H9 (cell line): ENCODE data around the gene MYBBP1A. TPM values are rescaled to one million over a fixed set of nuclear protein-coding genes. Genes with fewer than 3 reads are reported as not detected.

Experiments
- DNase-seq: peaks from one replicate; pipeline ENCODE4 v3.0.0-alpha.2; 2017
- H2AFZ ChIP-seq: one replicate; pipeline ENCODE4 v1.6.1; 2013; ENCODE audit warnings: mild to moderate bottlenecking, low read length, control low read depth, moderate library complexity
- H2AK5ac ChIP-seq: 2 replicates; pipeline ENCODE4 v1.6.1; 2013; ENCODE audit warnings: low read length, control low read depth, mixed read lengths; ENCODE audit not compliant: insufficient read length
- H2BK120ac ChIP-seq: one replicate; pipeline ENCODE4 v1.6.1; 2013; ENCODE audit warnings: low read depth, mild to moderate bottlenecking, low read length, control low read depth, inconsistent platforms; ENCODE audit not compliant: poor library complexity, severe bottlenecking
- H2BK12ac ChIP-seq: 2 replicates; pipeline ENCODE4 v1.6.1; 2013; ENCODE audit warnings: low read length, control low read depth, mixed read lengths, low read depth; ENCODE audit not compliant: insufficient read length
- H2BK15ac ChIP-seq: 2 replicates; pipeline ENCODE4 v1.6.1; 2013; ENCODE audit warnings: low read depth, low read length, control low read depth
- H2BK20ac ChIP-seq: one replicate; pipeline ENCODE4 v1.6.1; 2013; ENCODE audit warnings: low read depth, mild to moderate bottlenecking, low read length, control low read depth, inconsistent platforms; ENCODE audit not compliant: poor library complexity, severe bottlenecking
- H2BK5ac ChIP-seq: 2 replicates; pipeline ENCODE4 v1.6.1; 2013; ENCODE audit warnings: low read length, control low read depth, mixed read lengths; ENCODE audit not compliant: insufficient read length
- H3K14ac ChIP-seq: 2 replicates; pipeline ENCODE4 v1.6.1; 2013; ENCODE audit warnings: low read length, control low read depth; ENCODE audit not compliant: insufficient read depth
- H3K18ac ChIP-seq: 2 replicates; pipeline ENCODE4 v1.6.1; 2013; ENCODE audit warnings: low read depth, mild to moderate bottlenecking, mixed read lengths, low read length, control low read depth; ENCODE audit not compliant: insufficient read length
- H3K23ac ChIP-seq: 2 replicates; pipeline ENCODE4 v1.6.1; 2013; ENCODE audit warnings: low read length, control low read depth, mixed read lengths, low read depth; ENCODE audit not compliant: insufficient read length
- H3K23me2 ChIP-seq: 2 replicates; pipeline ENCODE4 v1.6.1; 2013; ENCODE audit warnings: low read depth, mild to moderate bottlenecking, mixed read lengths, low read length, control low read depth; ENCODE audit not compliant: insufficient read length, poor library complexity, severe bottlenecking
- H3K27ac ChIP-seq: 2 replicates; pipeline ENCODE4 v1.5.1; 2013; ENCODE audit warnings: low read length, control low read depth, mixed read lengths, low read depth; ENCODE audit not compliant: insufficient read length
- H3K27me3 ChIP-seq: 2 replicates; pipeline ENCODE4 v1.6.1; 2013; ENCODE audit warnings: low read length, control low read depth, inconsistent platforms; ENCODE audit not compliant: insufficient read depth
- H3K4ac ChIP-seq: 2 replicates; pipeline ENCODE4 v1.6.1; 2013; ENCODE audit warnings: low read depth, mild to moderate bottlenecking, control low read depth, inconsistent platforms, low read length, moderate library complexity
- H3K4me1 ChIP-seq: 2 replicates; pipeline ENCODE4 v1.6.1; 2013; ENCODE audit warnings: low read length, control low read depth, inconsistent platforms; ENCODE audit not compliant: insufficient read depth
- H3K4me2 ChIP-seq: 2 replicates; pipeline ENCODE4 v1.6.1; 2013; ENCODE audit warnings: low read length, control low read depth, mixed read lengths; ENCODE audit not compliant: insufficient read length, insufficient read depth
- H3K56ac ChIP-seq: 2 replicates; pipeline ENCODE4 v1.6.1; 2013; ENCODE audit warnings: low read depth, mild to moderate bottlenecking, mixed read lengths, low read length, control low read depth; ENCODE audit not compliant: insufficient read length
- H3K79me1 ChIP-seq: 2 replicates; pipeline ENCODE4 v1.6.1; 2013; ENCODE audit warnings: low read depth, mild to moderate bottlenecking, moderate library complexity, low read length, control low read depth, inconsistent platforms; ENCODE audit not compliant: insufficient read depth, poor library complexity, severe bottlenecking
- H3K79me2 ChIP-seq: 2 replicates; pipeline ENCODE4 v1.6.1; 2013; ENCODE audit warnings: low read length, control low read depth, inconsistent platforms; ENCODE audit not compliant: insufficient read depth
- H3K9ac ChIP-seq: 2 replicates; pipeline ENCODE4 v1.6.1; 2013; ENCODE audit warnings: low read length, control low read depth, mixed read lengths; ENCODE audit not compliant: insufficient read length; ENCODE audit errors: extremely low read depth
- H3K9me3 ChIP-seq: one replicate; pipeline ENCODE4 v1.6.1; 2013; ENCODE audit warnings: low read depth, low read length, inconsistent platforms; ENCODE audit not compliant: control insufficient read depth
- H3T11ph ChIP-seq: one replicate; pipeline ENCODE4 v1.6.1; 2013; ENCODE audit warnings: mild to moderate bottlenecking, low read length, control low read depth, inconsistent platforms
- H4K20me1 ChIP-seq: one replicate; pipeline ENCODE4 v1.6.1; 2013; ENCODE audit not compliant: control insufficient read depth, insufficient read length, insufficient read depth
- H4K5ac ChIP-seq: 2 replicates; pipeline ENCODE4 v1.6.1; 2013; ENCODE audit warnings: low read depth, mild to moderate bottlenecking, mixed read lengths, low read length, control low read depth; ENCODE audit not compliant: insufficient read length
- H4K8ac ChIP-seq: replicated peaks from 2 replicates; pipeline ENCODE4 v1.6.1; 2013; ENCODE audit warnings: low read length, control low read depth, mixed read lengths, low read depth; ENCODE audit not compliant: insufficient read length
- H4K91ac ChIP-seq: 2 replicates; pipeline ENCODE4 v1.6.1; 2013; ENCODE audit warnings: low read depth, mild to moderate bottlenecking, moderate library complexity, mixed read lengths, low read length, control low read depth; ENCODE audit not compliant: insufficient read length
- H3K27ac Mint-ChIP-seq, 3 experiments: 2 replicates in 2 of 3; 3 replicates in 1 of 3; pipeline ENCODE4 v1.8.0; 2020 to 2021; ENCODE audit warnings: mixed read lengths in 3 of 3, mild to moderate bottlenecking in 1 of 3, moderate library complexity in 1 of 3
- H3K27me3 Mint-ChIP-seq: 2 replicates; pipeline ENCODE4 v1.8.0; 2021; ENCODE audit warnings: low read depth, mild to moderate bottlenecking, moderate library complexity, mixed read lengths
- H3K36me3 Mint-ChIP-seq, 3 experiments: 2 replicates in 2 of 3; 3 replicates in 1 of 3; pipeline ENCODE4 v1.8.0; 2020 to 2021; ENCODE audit warnings: low read depth in 3 of 3, mixed read lengths in 3 of 3; ENCODE audit not compliant: insufficient read depth in 1 of 3
- H3K4me1 Mint-ChIP-seq, 2 experiments: 2 replicates each; pipeline ENCODE4 v1.8.0; 2020; ENCODE audit warnings: mixed read lengths in 2 of 2
- H3K4me3 Mint-ChIP-seq, 2 experiments: 2 replicates in 1 of 2; 3 replicates in 1 of 2; pipeline ENCODE4 v1.8.0; 2020 to 2021; ENCODE audit warnings: mild to moderate bottlenecking in 2 of 2, mixed read lengths in 2 of 2, moderate library complexity in 1 of 2
- H3K9me3 Mint-ChIP-seq, 2 experiments: 2 replicates in 1 of 2; 3 replicates in 1 of 2; pipeline ENCODE4 v1.8.0; 2020; ENCODE audit warnings: mild to moderate bottlenecking in 2 of 2, mixed read lengths in 2 of 2, moderate library complexity in 1 of 2
- WGBS: extraction: QIAGEN DNeasy Blood & Tissue Kit; methylation state at CpG from one replicate; pipeline ENCODE4 v1.1.7; 2013; ENCODE audit warnings: missing lambda C conversion rate, low lambda C conversion rate, mixed read lengths; ENCODE audit not compliant: insufficient read length; ENCODE audit errors: extremely low coverage; 5-methylcytosine and 5-hydroxymethylcytosine counted together
- total RNA-seq: library from RNA; stranded (reverse); gene quantifications from 2 replicates; pipeline ENCODE4 v1.2.1, GENCODE V29; 2021
- TF ChIP-seq, protein P1 (sequence below): fragments of 200-600 bp; sonication (generic); conservative IDR thresholded peaks from 3 replicates; pipeline ENCODE4 v1.8.0; 2021; ENCODE audit warnings: antibody characterized with exemption, mild to moderate bottlenecking

The MYBBP1A gene
- total RNA-seq, 1 experiment from 2014 or later = 181 TPM

DNA sequence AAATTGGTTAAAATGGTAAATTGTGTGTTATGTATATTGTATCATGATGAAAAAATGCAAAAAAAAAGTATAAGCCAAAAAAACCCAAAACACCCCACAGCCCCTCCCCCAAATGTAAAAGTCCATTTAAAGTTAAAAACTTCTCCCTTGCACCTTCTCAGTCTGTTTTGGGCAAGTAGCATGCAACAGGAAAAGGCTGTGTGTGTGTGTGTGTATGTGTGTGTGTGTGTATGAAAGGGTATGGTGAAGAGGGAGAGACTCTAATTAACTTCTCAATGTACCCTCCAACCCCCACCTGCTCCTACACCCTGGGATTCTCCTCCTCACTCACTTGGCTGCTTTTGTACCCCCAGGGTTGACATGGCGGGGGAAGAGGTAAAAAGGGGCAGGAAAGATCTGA is 14.4 kb upstream of the MYBBP1A start:
- H3T11ph ChIP-seq = no peak overlapping the region
- no peak overlapping the region for H3K4ac ChIP-seq
- no peak overlapping the region for H3K9ac ChIP-seq
- no peak overlapping the region for H4K5ac ChIP-seq
- H2BK15ac ChIP-seq = no peak overlapping the region
- peaks cover 31 to 34% of the 10 kb centered on the region in 2 experiments for H3K4me1 Mint-ChIP-seq
- TF ChIP-seq, protein P1, sequence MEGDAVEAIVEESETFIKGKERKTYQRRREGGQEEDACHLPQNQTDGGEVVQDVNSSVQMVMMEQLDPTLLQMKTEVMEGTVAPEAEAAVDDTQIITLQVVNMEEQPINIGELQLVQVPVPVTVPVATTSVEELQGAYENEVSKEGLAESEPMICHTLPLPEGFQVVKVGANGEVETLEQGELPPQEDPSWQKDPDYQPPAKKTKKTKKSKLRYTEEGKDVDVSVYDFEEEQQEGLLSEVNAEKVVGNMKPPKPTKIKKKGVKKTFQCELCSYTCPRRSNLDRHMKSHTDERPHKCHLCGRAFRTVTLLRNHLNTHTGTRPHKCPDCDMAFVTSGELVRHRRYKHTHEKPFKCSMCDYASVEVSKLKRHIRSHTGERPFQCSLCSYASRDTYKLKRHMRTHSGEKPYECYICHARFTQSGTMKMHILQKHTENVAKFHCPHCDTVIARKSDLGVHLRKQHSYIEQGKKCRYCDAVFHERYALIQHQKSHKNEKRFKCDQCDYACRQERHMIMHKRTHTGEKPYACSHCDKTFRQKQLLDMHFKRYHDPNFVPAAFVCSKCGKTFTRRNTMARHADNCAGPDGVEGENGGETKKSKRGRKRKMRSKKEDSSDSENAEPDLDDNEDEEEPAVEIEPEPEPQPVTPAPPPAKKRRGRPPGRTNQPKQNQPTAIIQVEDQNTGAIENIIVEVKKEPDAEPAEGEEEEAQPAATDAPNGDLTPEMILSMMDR = no peak
- no peaks in the 10 kb centered on the region for H3K27me3 ChIP-seq
- H4K20me1 ChIP-seq = no peaks in the 10 kb centered on the region
- whole genome bisulfite sequencing = no CpG with 5 or more reads among the region's 1 CpG
- H3K36me3 Mint-ChIP-seq = no peaks in the 10 kb centered on the region
- H3K9me3 Mint-ChIP-seq = no peaks in the 10 kb centered on the region; a peak in 1 of 5 replicates
- no peak overlapping the region for H3K18ac ChIP-seq
- peaks cover 7% of the 10 kb centered on the region for H3K27me3 Mint-ChIP-seq
- no peak overlapping the region for H4K91ac ChIP-seq
- H2AK5ac ChIP-seq = no peak overlapping the region
- no peaks in the 10 kb centered on the region for H3K4me1 ChIP-seq
- H3K27ac ChIP-seq = no peak overlapping the region
- no peaks in the 10 kb centered on the region for H3K79me2 ChIP-seq
- no peak overlapping the region for H2BK5ac ChIP-seq
- H3K79me1 ChIP-seq = no peaks in the 10 kb centered on the region
- no peak overlapping the region for H3K56ac ChIP-seq
- H3K27ac Mint-ChIP-seq = peak overlapping the region; percentile 19 to 57 (median 31); a peak in 3 of 7 replicates
- H2AFZ ChIP-seq = no peak overlapping the region
- H3K23me2 ChIP-seq = no peaks in the 10 kb centered on the region
- H4K8ac ChIP-seq = no peak overlapping the region
- no peak overlapping the region for H2BK20ac ChIP-seq
- H3K23ac ChIP-seq = no peak overlapping the region
- H3K4me3 Mint-ChIP-seq = no peak overlapping the region
- H3K9me3 ChIP-seq = no peaks in the 10 kb centered on the region
- H2BK12ac ChIP-seq = no peak overlapping the region
- H2BK120ac ChIP-seq = no peak overlapping the region
- H3K14ac ChIP-seq = no peak overlapping the region
- no peak for DNase-seq
- H3K4me2 ChIP-seq = no peak overlapping the region
